SK-N-MC (cell line): Measurements from ENCODE around the gene MCC.

ENCODE experiments used
- EZH2 ChIP-seq: fragments of 200-600 bp; sonication (generic); IDR thresholded peaks from one replicate; pipeline ENCODE4 v1.6.1; 2017; ENCODE audit warnings: antibody characterized with exemption
- POLR2AphosphoS5 ChIP-seq: IDR thresholded peaks from 2 replicates; pipeline ENCODE4 v1.6.1; 2012; ENCODE audit warnings: mild to moderate bottlenecking, low read depth, low read length, borderline replicate concordance

- TF ChIP-seq EZH2 (no peak), POLR2AphosphoS5 (no peak)
Measured at GRCh38 chr5:113267361-113267900, 220.8 kb downstream of the MCC start.
